Spinal cord (tissue), 10 donors: Measurements from ENCODE around the gene HNRNPF. TPM values are rescaled to one million over a fixed set of nuclear protein-coding genes. Genes with fewer than 3 reads are reported as not detected.
A peak's percentile ranks its signal among the peaks of the same experiment; 100 is the strongest.

ENCODE experiments used
- DNase-seq, 6 donors: peaks; one replicate each; pipeline versions ENCODE4 v3.0.0 to v3.0.0-alpha.2; 2013 to 2015; ENCODE audit warnings: low spot score in 6 of 6, low read depth in 4 of 6
- H3K27ac ChIP-seq: one replicate; pipeline ENCODE4 v1.5.1; 2013; ENCODE audit warnings: low read depth, low read length, control low read depth
- H3K27me3 ChIP-seq: one replicate; pipeline ENCODE4 v1.6.1; 2013; ENCODE audit warnings: low read length; ENCODE audit not compliant: control insufficient read depth, insufficient read depth
- H3K36me3 ChIP-seq: one replicate; pipeline ENCODE4 v1.6.1; 2013; ENCODE audit warnings: low read length; ENCODE audit not compliant: control insufficient read depth, insufficient read depth
- H3K4me1 ChIP-seq: one replicate; pipeline ENCODE4 v1.6.1; 2013; ENCODE audit warnings: low read length; ENCODE audit not compliant: control insufficient read depth, insufficient read depth
- H3K4me3 ChIP-seq: one replicate; pipeline ENCODE4 v1.5.1; 2013; ENCODE audit warnings: low read depth, low read length, control low read depth
- H3K9me3 ChIP-seq: one replicate; pipeline ENCODE4 v1.6.1; 2013; ENCODE audit warnings: low read length; ENCODE audit not compliant: control insufficient read depth, insufficient read depth
- WGBS: methylation state at CpG from one replicate; pipeline ENCODE4 v1.1.5; 2013; ENCODE audit warnings: missing lambda C conversion rate; ENCODE audit not compliant: insufficient coverage; 5-methylcytosine and 5-hydroxymethylcytosine counted together
- polyA plus RNA-seq, 2 donors: library from polyadenylated mRNA; unstranded; fragments of 120-200 nt; gene quantifications; one replicate each; pipeline ENCODE4 v1.2.1, GENCODE V29; 2013; ENCODE audit not compliant: insufficient read length in 2 of 2
- total RNA-seq, 2 donors: library from RNA; depleted of rRNA in 1 of 2; stranded (reverse); fragments of 120-200 nt in 1 of 2; fragments of >200 nt in 1 of 2; gene quantifications; one replicate each; pipeline versions ENCODE4 v1.2.3 to v1.2.4, GENCODE V29; 2013 to 2014
- donor health status: healthy.

Gene HNRNPF
- total and polyA plus RNA-seq, 4 donors: 83.9 to 149 (median 123) TPM

GRCh38 chr10:43373461-43373860, 35.5 kb downstream of the HNRNPF start:
- Histone ChIP-seq H3K27ac (no peak overlapping the region), H3K4me3 (no peak overlapping the region)
- WGBS: 69% methylated on average over 5 of the region's 5 CpGs

GRCh38 chr10:43372765-43373361, 36.1 kb downstream of the HNRNPF start:
- WGBS: 100% methylated on average over 1 of the region's 1 CpG
- H3K4me3 ChIP-seq: no peak overlapping the region
- DNase-seq: no peak
- no peak overlapping the region for H3K27ac ChIP-seq
- H3K27me3 ChIP-seq: no peaks in the 10 kb centered on the region
- H3K4me1 ChIP-seq: peaks cover 8% of the 10 kb centered on the region
- H3K36me3 ChIP-seq: no peaks in the 10 kb centered on the region
- H3K9me3 ChIP-seq: no peaks in the 10 kb centered on the region

More at GRCh38 chr10:43373461-43373860, 35.5 kb downstream of the HNRNPF start:
- no peak for DNase-seq
- Histone ChIP-seq H3K36me3 (no peaks in the 10 kb centered on the region), H3K27me3 (no peaks in the 10 kb centered on the region), H3K4me1 (peaks cover 8% of the 10 kb centered on the region), H3K9me3 (no peaks in the 10 kb centered on the region)

DNA sequence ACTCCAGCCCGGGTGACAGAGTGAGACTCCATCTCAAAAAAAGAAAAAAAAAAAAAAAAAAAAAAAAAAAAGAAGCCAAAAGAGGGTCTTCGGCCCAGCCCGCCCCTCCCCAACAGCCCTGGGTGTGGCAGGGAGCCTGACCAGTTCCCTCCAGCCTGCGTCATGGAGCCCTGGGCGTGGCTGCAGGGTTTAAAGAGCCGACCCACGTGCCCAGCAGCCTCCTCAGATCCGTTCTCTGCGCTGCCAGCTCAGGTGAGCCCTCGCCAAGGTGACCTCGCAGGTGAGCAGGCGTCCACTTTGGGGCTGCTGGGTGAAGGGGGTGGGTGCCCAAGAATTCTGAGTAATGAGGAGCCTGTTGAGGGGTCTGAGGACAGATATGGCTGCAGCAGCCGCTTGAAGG, 37.6 kb downstream of the HNRNPF start, which contains the start of gene FXYD4:
FXYD4 (plus strand) TSS at position 219 of the 400 bp plus-strand sequence. CDS start 2,111 bp downstream, outside the sequence.
- Histone ChIP-seq H3K9me3 (no peaks in the 10 kb centered on the region), H3K4me1 (peaks cover 8% of the 10 kb centered on the region), H3K27me3 (no peaks in the 10 kb centered on the region), H3K36me3 (no peaks in the 10 kb centered on the region), H3K27ac (no peak within 1 kb of the TSS), H3K4me3 (no peak within 1 kb of the TSS)
- no peak for DNase-seq
- WGBS: 91% methylated on average over 11 of the region's 13 CpGs

GRCh38 chr10:43370671-43371215, 38.2 kb downstream of the HNRNPF start:
- H3K27me3 ChIP-seq: no peaks in the 10 kb centered on the region
- no peaks in the 10 kb centered on the region for H3K9me3 ChIP-seq
- WGBS: 86% methylated on average over 5 of the region's 9 CpGs
- H3K4me1 ChIP-seq: peaks cover 8% of the 10 kb centered on the region
- H3K4me3 ChIP-seq: no peak overlapping the region
- H3K27ac ChIP-seq: no peak overlapping the region
- DNase-seq: no peak
- H3K36me3 ChIP-seq: no peaks in the 10 kb centered on the region

- Histone ChIP-seq H3K4me3 (no peak overlapping the region), H3K4me1 (peaks cover 8% of the 10 kb centered on the region), H3K27me3 (no peaks in the 10 kb centered on the region), H3K36me3 (no peaks in the 10 kb centered on the region), H3K9me3 (no peaks in the 10 kb centered on the region), H3K27ac (no peak overlapping the region)
- DNase-seq: no peak
- WGBS: 100% methylated on average over 4 of the region's 4 CpGs
These were observed 39.1 kb downstream of the HNRNPF start for GRCh38 chr10:43369921-43370320.

DNA sequence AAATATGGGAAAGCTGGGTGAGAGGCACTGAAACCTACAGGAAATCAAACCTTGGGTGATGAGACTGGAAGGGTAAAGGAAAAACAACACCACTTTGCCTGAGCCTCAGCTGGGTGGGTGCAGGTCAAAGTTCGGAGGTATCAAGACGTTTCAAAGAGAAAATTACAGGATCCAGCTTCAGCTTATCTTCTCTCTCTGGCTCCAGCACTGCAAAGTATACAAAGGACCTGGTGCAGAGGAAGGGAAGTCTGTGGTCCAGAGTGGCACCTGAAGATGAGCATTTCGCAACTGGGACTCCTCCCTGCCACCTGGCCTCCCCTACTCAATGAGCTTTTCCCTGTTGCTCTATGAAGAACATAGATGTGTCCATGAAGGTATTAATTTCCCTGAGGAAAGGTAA, 44.0 kb downstream of the HNRNPF start:
- Histone ChIP-seq H3K36me3 (no peaks in the 10 kb centered on the region), H3K9me3 (no peaks in the 10 kb centered on the region), H3K27me3 (no peaks in the 10 kb centered on the region), H3K4me3 (no peak overlapping the region), H3K27ac (no peak overlapping the region), H3K4me1 (peaks cover 14% of the 10 kb centered on the region)
- no peak for DNase-seq
- no CpG with 5 or more reads among the region's 3 CpGs for WGBS

GRCh38 chr10:43362191-43362839, 46.7 kb downstream of the HNRNPF start:
- H3K27ac ChIP-seq: peak overlapping the region; percentile 57
- no peaks in the 10 kb centered on the region for H3K27me3 ChIP-seq
- 4% methylated on average over 48 of the region's 48 CpGs for WGBS
- no peaks in the 10 kb centered on the region for H3K9me3 ChIP-seq
- peaks cover 14% of the 10 kb centered on the region for H3K4me1 ChIP-seq
- peak; percentile 80 to 99 (median 92) for DNase-seq
- H3K36me3 ChIP-seq: no peaks in the 10 kb centered on the region
- H3K4me3 ChIP-seq: peak overlapping the region; percentile 76

DNA sequence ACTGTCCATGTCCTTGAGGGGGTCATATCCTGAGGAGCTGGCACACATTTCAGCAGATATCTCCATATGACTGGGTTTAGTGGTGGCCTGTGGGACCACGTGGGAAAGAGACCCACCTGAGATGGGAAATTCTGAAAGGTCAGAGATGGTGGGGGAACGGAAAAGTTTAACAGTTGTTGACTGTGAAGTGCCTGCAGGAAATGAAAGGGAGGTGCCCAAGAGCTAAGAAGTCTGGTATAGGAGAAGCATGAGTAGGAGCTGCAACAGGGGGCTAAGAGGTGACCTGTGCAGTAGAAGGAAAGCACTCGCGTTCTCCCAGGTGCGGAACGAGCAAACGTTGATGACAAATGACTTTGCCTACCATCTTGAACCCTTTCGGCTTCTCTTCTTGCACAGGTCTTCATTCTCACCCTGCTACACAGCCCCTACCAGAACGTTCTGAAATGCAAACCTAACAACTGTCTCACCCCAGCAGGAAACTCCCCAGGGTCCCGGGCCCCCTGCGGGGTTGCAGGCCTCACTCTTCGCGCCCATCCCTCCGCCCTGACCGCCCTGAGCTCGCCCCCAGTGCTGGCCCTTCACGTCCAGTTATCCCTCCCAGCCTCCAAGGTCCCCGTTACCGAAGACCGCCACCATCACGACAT, 47.3 kb downstream of the HNRNPF start:
- Histone ChIP-seq H3K4me1 (peaks cover 14% of the 10 kb centered on the region), H3K27me3 (no peaks in the 10 kb centered on the region), H3K4me3 (peak overlapping the region; percentile 76), H3K9me3 (no peaks in the 10 kb centered on the region), H3K36me3 (no peaks in the 10 kb centered on the region), H3K27ac (peak overlapping the region; percentile 57)
- no peak for DNase-seq
- 16% methylated on average over 21 of the region's 21 CpGs for WGBS

GRCh38 chr10:43360086-43360485, 48.9 kb downstream of the HNRNPF start:
- H3K9me3 ChIP-seq: no peaks in the 10 kb centered on the region
- no peaks in the 10 kb centered on the region for H3K36me3 ChIP-seq
- WGBS: 94% methylated on average over 6 of the region's 6 CpGs
- H3K27me3 ChIP-seq: no peaks in the 10 kb centered on the region
- H3K4me3 ChIP-seq: no peak overlapping the region
- H3K27ac ChIP-seq: no peak overlapping the region
- peaks cover 14% of the 10 kb centered on the region for H3K4me1 ChIP-seq
- no peak for DNase-seq
